Right lobe of liver (tissue), 6 donors: ENCODE data around the gene DLD. TPM values are rescaled to one million over a fixed set of nuclear protein-coding genes. Genes with fewer than 3 reads are reported as not detected.

Source experiments
- ATAC-seq, 4 donors: fragments of 200-7000 bp; cut with Tn5 transposase; one replicate each; pipeline ENCODE4 v1.9.1; 2020; ENCODE audit warnings: mild to moderate bottlenecking in 4 of 4, moderate library complexity in 4 of 4
- DNase-seq, 3 donors: peaks; one replicate each; pipeline ENCODE4 v3.0.0-alpha.2; 2020
- H3K27ac ChIP-seq, 3 donors: fragments of 200-600 bp; one replicate each; pipeline ENCODE4 v1.8.0; 2022
- H3K27me3 ChIP-seq, 2 donors: fragments of 200-600 bp; one replicate each; pipeline ENCODE4 v1.8.0; 2022
- H3K36me3 ChIP-seq, 4 donors: fragments of 200-600 bp; sonication (generic) in 1 of 4; one replicate each; pipeline versions ENCODE4 v1.5.1 to v1.8.0; 2017 to 2022; ENCODE audit warnings: control low read depth in 1 of 4
- H3K4me1 ChIP-seq, 4 donors: fragments of 200-600 bp; sonication (generic) in 1 of 4; one replicate each; pipeline versions ENCODE4 v1.5.1 to v1.8.0; 2017 to 2022; ENCODE audit warnings: control low read depth in 1 of 4
- H3K4me3 ChIP-seq, 3 donors: fragments of 200-600 bp; one replicate each; pipeline ENCODE4 v1.8.0; 2022
- H3K9me3 ChIP-seq, 4 donors: fragments of 200-600 bp; sonication (generic) in 1 of 4; one replicate each; pipeline versions ENCODE4 v1.5.1 to v1.8.0; 2017 to 2022; ENCODE audit warnings: control low read depth in 1 of 4
- POLR2A ChIP-seq: fragments of 450-650 bp; IDR thresholded peaks from one replicate; pipeline ENCODE4 v1.6.1; 2017; ENCODE audit warnings: antibody characterized with exemption, mild to moderate bottlenecking
- WGBS: methylation state at CpG from one replicate; pipeline ENCODE4 v1.1.6; 2018; ENCODE audit warnings: low coverage, low lambda C conversion rate; ENCODE audit not compliant: insufficient coverage; ENCODE audit errors: missing lambda C conversion rate; 5-methylcytosine and 5-hydroxymethylcytosine counted together
- intact Hi-C, 2 donors: fragments of 100-400 bp; cut with DNase I; formaldehyde crosslinking; loops; one replicate each; pipeline versions ENCODE4 v1.11.2 to v1.14.1; 2022
- total RNA-seq, 6 experiments: library from RNA; depleted of rRNA in 2 of 6; stranded (reverse); fragments of >200 nt in 2 of 6; fragmentation: NEBNext Ultra II Directional in 3 of 6; extraction: Animal tissue kit (Norgen Biotek cat#: 25700) in 3 of 6; gene quantifications; one replicate each; pipeline versions ENCODE4 v1.1.0 to v1.2.4, GENCODE V29; 2016 to 2023
- TF ChIP-seq, protein P1 (sequence below), 4 donors: fragments of 200-600 bp in 3 of 4; fragments of 450-650 bp in 1 of 4; IDR thresholded peaks; one replicate each; pipeline versions ENCODE4 v1.5.1 to v1.8.0; 2016 to 2022; ENCODE audit warnings: antibody characterized with exemption in 4 of 4, mild to moderate bottlenecking in 2 of 4
- donor health status: DM: no; HTN: yes; CAD: no.
- donor health status: DM: no; HTN: no; CAD: no.
- donor health status: DM: no; HTN: no; CAD: no.
- donor health status: DM: no; HTN: yes; CAD: no.
- donor health status: DM: no; HTN: yes; CAD: no.

Gene DLD
- total RNA-seq, 6 experiments from 2014 or later: 51.5 to 69.4 (median 61.0) TPM

DNA sequence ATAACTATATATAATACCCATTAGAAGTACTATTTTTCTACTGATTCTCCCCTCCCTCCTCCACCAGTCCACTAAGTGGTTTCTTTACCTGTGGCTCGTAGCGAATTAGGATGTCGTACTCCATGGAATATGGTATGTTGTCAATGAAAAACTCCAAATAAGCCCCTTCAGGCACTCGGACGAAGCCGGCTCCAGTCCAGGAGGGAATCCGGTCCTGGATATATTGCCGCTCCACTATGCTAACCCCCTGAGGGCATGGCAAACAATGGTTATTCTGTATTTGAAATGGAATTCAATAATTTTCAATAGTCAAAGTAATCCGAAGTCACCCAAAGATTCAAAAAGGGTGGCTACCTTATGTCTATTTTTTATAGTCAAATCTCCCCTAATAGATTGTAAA lies 71.8 kb downstream of the DLD start:
- H3K36me3 ChIP-seq: peaks cover 0 to 21% (median 0%) of the 10 kb centered on the region in 4 donors
- no peaks in the 10 kb centered on the region for H3K9me3 ChIP-seq
- H3K27me3 ChIP-seq: no peaks in the 10 kb centered on the region
- 94% methylated on average over 9 of the region's 9 CpGs for WGBS
- H3K4me1 ChIP-seq: peaks cover 0 to 12% (median 1%) of the 10 kb centered on the region in 4 donors
- intact Hi-C loops: no loop called here
- H3K27ac ChIP-seq: no peak overlapping the region
- no peak for DNase-seq
- H3K4me3 ChIP-seq: no peak overlapping the region
- TF ChIP-seq, protein P1, sequence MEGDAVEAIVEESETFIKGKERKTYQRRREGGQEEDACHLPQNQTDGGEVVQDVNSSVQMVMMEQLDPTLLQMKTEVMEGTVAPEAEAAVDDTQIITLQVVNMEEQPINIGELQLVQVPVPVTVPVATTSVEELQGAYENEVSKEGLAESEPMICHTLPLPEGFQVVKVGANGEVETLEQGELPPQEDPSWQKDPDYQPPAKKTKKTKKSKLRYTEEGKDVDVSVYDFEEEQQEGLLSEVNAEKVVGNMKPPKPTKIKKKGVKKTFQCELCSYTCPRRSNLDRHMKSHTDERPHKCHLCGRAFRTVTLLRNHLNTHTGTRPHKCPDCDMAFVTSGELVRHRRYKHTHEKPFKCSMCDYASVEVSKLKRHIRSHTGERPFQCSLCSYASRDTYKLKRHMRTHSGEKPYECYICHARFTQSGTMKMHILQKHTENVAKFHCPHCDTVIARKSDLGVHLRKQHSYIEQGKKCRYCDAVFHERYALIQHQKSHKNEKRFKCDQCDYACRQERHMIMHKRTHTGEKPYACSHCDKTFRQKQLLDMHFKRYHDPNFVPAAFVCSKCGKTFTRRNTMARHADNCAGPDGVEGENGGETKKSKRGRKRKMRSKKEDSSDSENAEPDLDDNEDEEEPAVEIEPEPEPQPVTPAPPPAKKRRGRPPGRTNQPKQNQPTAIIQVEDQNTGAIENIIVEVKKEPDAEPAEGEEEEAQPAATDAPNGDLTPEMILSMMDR (IDR thresholded peaks at IDR 0.05): no peak
- no peak for TF ChIP-seq POLR2A
- ATAC-seq: no peak

DNA sequence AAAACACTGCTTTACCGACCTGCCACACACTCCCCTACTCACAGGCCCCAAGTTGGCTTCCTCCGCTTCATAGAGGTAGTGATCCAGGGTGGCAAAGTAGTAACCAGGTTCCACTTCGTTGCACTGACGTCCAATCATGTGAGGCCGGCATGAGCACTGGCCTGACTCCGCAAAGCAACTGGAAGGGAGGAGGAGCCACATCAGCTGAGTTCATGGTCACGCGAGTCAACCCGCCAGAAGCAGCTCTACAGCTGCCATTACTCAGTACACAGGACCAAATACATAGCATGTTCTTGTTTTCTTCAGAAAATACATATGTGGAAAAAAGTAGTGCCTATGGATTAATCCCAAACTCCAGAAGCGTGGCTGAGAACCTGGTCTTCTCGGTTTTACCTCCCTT lies 73.5 kb downstream of the DLD start:
- H3K27ac ChIP-seq: no peak overlapping the region
- no peak for TF ChIP-seq POLR2A
- TF ChIP-seq, protein P1 (IDR thresholded peaks at IDR 0.05): no peak
- WGBS: 95% methylated on average over 9 of the region's 11 CpGs
- peaks cover 0 to 19% (median 0%) of the 10 kb centered on the region in 4 donors for H3K36me3 ChIP-seq
- intact Hi-C loops: no loop called here
- ATAC-seq (no peak), DNase-seq (no peak)
- H3K4me3 ChIP-seq: no peak overlapping the region
- peaks cover 0 to 13% (median 2%) of the 10 kb centered on the region in 4 donors for H3K4me1 ChIP-seq
- no peaks in the 10 kb centered on the region for H3K9me3 ChIP-seq
- H3K27me3 ChIP-seq: no peaks in the 10 kb centered on the region

DNA sequence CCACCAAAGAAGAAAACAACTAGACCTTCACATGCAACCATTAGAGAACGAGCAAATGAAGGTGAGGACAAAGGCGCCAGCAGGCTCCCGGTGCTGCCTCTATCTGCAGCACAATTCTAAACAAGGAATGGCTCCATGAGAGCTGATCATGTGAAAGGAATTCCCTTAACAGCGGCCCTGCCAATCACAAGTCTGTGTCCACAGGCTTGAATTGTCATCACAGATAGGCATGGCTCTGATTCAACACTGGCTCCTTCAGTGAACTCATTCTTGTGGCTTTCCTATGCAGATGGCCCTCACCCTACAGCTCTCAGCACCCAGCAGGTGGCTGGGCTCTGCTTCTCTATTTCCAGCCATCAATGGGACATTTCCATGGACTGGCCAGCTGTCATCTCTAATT lies 75.7 kb downstream of the DLD start:
- ATAC-seq (no peak), DNase-seq (no peak)
- Histone ChIP-seq H3K9me3 (no peaks in the 10 kb centered on the region), H3K27ac (no peak overlapping the region), H3K4me3 (no peak overlapping the region), H3K36me3 (peaks cover 0 to 9% (median 0%) of the 10 kb centered on the region in 4 donors), H3K4me1 (peaks cover 0 to 25% (median 4%) of the 10 kb centered on the region in 4 donors), H3K27me3 (no peaks in the 10 kb centered on the region)
- TF ChIP-seq, protein P1 (IDR thresholded peaks at IDR 0.05): no peak
- no peak for TF ChIP-seq POLR2A
- intact Hi-C loops: no loop called here
- 55% methylated on average over 2 of the region's 4 CpGs for WGBS

DNA sequence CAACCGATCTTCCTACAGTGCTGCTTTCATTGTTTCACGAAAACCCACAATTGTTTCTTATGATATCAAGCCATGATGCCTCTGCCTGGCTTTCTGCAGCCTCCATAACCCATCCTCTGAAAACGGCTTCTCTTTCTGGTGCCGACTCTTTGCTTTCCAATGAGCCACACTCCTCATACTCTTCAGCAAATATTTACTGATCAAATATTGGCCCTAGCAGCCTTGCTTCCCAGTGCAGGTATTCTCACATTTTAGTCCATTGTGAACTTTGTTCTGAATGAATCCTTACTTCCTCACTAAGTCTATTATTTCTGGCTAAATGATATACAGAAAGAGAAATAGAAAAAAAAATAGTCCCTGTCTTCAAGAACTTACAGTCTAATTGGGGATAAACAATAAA lies 76.4 kb downstream of the DLD start:
- 25% methylated on average over 4 of the region's 4 CpGs for WGBS
- intact Hi-C loops: no loop called here
- DNase-seq (no peak), ATAC-seq (peak; percentile 83 to 91 (median 88))
- peaks cover 0 to 29% (median 5%) of the 10 kb centered on the region in 4 donors for H3K4me1 ChIP-seq
- no peaks in the 10 kb centered on the region for H3K9me3 ChIP-seq
- H3K36me3 ChIP-seq: peaks cover 0 to 9% (median 0%) of the 10 kb centered on the region in 4 donors
- TF ChIP-seq POLR2A: no peak
- TF ChIP-seq, protein P1 (IDR thresholded peaks at IDR 0.05): no peak
- no peak overlapping the region for H3K27ac ChIP-seq
- H3K27me3 ChIP-seq: no peaks in the 10 kb centered on the region
- H3K4me3 ChIP-seq: no peak overlapping the region

DNA sequence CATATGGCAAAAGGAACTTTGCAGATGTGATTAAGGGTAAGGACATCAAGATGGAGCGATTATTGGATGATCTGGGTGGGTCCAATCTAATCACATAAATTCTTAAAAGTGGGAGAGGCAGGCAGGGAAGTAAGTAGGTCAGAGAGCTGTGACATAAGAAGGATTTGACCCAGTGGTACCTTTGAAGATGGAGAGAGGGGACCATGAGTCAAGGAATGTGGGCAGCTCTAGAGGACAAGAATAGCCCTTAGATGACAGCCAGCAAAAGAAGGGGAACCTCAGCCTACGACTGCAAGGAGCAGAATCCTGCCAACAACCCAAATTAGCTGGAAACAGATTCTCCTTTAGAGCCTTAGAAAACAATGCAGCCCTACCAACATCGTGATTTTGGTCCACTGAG lies 77.5 kb downstream of the DLD start:
- H3K36me3 ChIP-seq: peaks cover 0 to 3% (median 0%) of the 10 kb centered on the region in 4 donors
- H3K27ac ChIP-seq: no peak overlapping the region
- no peaks in the 10 kb centered on the region for H3K9me3 ChIP-seq
- H3K4me3 ChIP-seq: no peak overlapping the region
- peaks cover 0 to 39% (median 5%) of the 10 kb centered on the region in 4 donors for H3K4me1 ChIP-seq
- WGBS: 60% methylated on average over 3 of the region's 3 CpGs
- H3K27me3 ChIP-seq: no peaks in the 10 kb centered on the region
- TF ChIP-seq, protein P1 (IDR thresholded peaks at IDR 0.05): no peak
- TF ChIP-seq POLR2A: no peak
- intact Hi-C loops: no loop called here
- no peak for DNase-seq
- ATAC-seq: no peak
